ENCODE results near the gene AKR1D1.

- TF ChIP-seq CTCF (conservative IDR thresholded peaks at IDR 0.05; ENCODE audit: low read length) (no peak), EZH2phosphoT487 (IDR thresholded peaks at IDR 0.05; ENCODE audit: borderline replicate concordance, low read depth, low read length) (no peak)
Measured at GRCh38 chr7:138095972-138096935, 20.0 kb downstream of the AKR1D1 start.
